MM.1S (cell line): ENCODE measurements around the gene ABCC8.

Source experiments
- EZH2phosphoT487 ChIP-seq: fragments of 300-600 bp; sonication (generic); IDR thresholded peaks from 2 replicates; pipeline ENCODE4 v1.6.1; 2018; ENCODE audit warnings: antibody characterized with exemption, low read length
- TF ChIP-seq, protein P1 (sequence below): fragments of 300-600 bp; sonication (generic); IDR thresholded peaks from 2 replicates; pipeline ENCODE4 v1.5.1; 2016; ENCODE audit warnings: antibody characterized with exemption, low read length, mixed read lengths

DNA sequence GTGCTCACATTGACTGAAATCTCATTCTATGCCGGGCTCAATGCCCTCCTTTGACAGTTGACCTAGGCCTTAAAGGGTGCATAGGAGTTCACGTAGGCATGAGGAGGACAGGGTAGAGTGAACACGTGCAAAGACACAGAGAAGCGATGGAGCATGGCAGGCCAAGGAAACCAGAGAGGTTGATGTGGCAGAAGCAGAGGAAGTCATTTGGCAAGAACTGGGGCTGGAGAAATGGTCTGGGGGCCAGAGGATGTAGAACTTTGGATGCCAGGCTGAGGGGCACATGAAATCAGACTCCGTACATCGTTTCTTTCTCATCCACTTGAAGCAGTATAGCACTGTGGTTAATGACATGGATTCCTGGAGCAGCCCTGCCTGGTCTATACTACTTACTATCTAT lies 13.6 kb upstream of the ABCC8 start:
- TF ChIP-seq, protein P1, sequence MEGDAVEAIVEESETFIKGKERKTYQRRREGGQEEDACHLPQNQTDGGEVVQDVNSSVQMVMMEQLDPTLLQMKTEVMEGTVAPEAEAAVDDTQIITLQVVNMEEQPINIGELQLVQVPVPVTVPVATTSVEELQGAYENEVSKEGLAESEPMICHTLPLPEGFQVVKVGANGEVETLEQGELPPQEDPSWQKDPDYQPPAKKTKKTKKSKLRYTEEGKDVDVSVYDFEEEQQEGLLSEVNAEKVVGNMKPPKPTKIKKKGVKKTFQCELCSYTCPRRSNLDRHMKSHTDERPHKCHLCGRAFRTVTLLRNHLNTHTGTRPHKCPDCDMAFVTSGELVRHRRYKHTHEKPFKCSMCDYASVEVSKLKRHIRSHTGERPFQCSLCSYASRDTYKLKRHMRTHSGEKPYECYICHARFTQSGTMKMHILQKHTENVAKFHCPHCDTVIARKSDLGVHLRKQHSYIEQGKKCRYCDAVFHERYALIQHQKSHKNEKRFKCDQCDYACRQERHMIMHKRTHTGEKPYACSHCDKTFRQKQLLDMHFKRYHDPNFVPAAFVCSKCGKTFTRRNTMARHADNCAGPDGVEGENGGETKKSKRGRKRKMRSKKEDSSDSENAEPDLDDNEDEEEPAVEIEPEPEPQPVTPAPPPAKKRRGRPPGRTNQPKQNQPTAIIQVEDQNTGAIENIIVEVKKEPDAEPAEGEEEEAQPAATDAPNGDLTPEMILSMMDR, result no peak
- TF ChIP-seq EZH2phosphoT487, result no peak
